IMR-90 (cell line): ENCODE data around the gene CDH13. TPM values are rescaled to one million over a fixed set of nuclear protein-coding genes. Genes with fewer than 3 reads are reported as not detected.
A peak's percentile ranks its signal among the peaks of the same experiment; 100 is the strongest.

Experiments used
- ATAC-seq: fragments of 200-7000 bp; cut with Tn5 transposase; 2 replicates; pipeline ENCODE4 v1.9.1; 2020; ENCODE audit warnings: low read depth, mild to moderate bottlenecking, moderate library complexity
- BruUV-seq: library from RNA; stranded (reverse); fragments of 400-500 nt; replicated peaks from 2 replicates; lab custom pipeline; 2021; lab: Mats Ljungman, UMichigan
- CTCF ChIA-PET: fragments of 300-600 bp; formaldehyde crosslinking; extraction: SDS; loops from one replicate; lab custom pipeline; 2021; ENCODE audit warnings: antibody characterized with exemption; lab: Yijun Ruan, JAX
- POLR2A ChIA-PET: fragments of 300-600 bp; sonication (Branson Sonifier 250); formaldehyde crosslinking; loops from one replicate; lab custom pipeline; 2022; ENCODE audit warnings: antibody characterized with exemption; ENCODE audit not compliant: unreplicated experiment; lab: Charles Lee
- DNase-seq: peaks from one replicate; pipeline ENCODE4 v3.0.0; 2013
- H2AFZ ChIP-seq: replicated peaks from 2 replicates; pipeline ENCODE3; 2013; ENCODE audit warnings: low read length, mild to moderate bottlenecking; ENCODE audit not compliant: poor library complexity
- H2AK5ac ChIP-seq: 2 replicates; pipeline ENCODE4 v1.6.1; 2013; ENCODE audit warnings: low read depth, low read length, inconsistent platforms
- H2AK9ac ChIP-seq: replicated peaks from 2 replicates; pipeline ENCODE3; 2013; ENCODE audit warnings: mild to moderate bottlenecking, low read depth, low read length, moderate library complexity; ENCODE audit not compliant: poor library complexity
- H2BK120ac ChIP-seq: 2 replicates; pipeline ENCODE4 v1.6.1; 2013; ENCODE audit warnings: low read depth, low read length, inconsistent platforms
- H2BK15ac ChIP-seq: 3 replicates; pipeline ENCODE4 v1.6.1; 2013; ENCODE audit warnings: low read depth, low read length, inconsistent platforms
- H2BK20ac ChIP-seq: 2 replicates; pipeline ENCODE4 v1.6.1; 2013; ENCODE audit warnings: low read depth, mild to moderate bottlenecking, inconsistent platforms, low read length, moderate library complexity
- H2BK5ac ChIP-seq: 2 replicates; pipeline ENCODE4 v1.6.1; 2013; ENCODE audit warnings: mild to moderate bottlenecking, low read depth, low read length, inconsistent platforms; ENCODE audit not compliant: poor library complexity, severe bottlenecking
- H3K14ac ChIP-seq: replicated peaks from 2 replicates; pipeline ENCODE4 v1.6.1; 2013; ENCODE audit warnings: low read depth, low read length, inconsistent platforms
- H3K18ac ChIP-seq: 2 replicates; pipeline ENCODE4 v1.6.1; 2013; ENCODE audit warnings: low read depth, low read length, control low read depth
- H3K23ac ChIP-seq: 2 replicates; pipeline ENCODE4 v1.6.1; 2013; ENCODE audit warnings: low read depth, low read length, inconsistent platforms
- H3K27ac ChIP-seq: 2 replicates; pipeline ENCODE4 v1.5.1; 2013; ENCODE audit warnings: mild to moderate bottlenecking, control low read depth, low read length; ENCODE audit not compliant: insufficient read depth
- H3K27me3 ChIP-seq: 2 replicates; pipeline ENCODE4 v1.6.1; 2013; ENCODE audit warnings: low read length; ENCODE audit not compliant: control insufficient read depth, insufficient read depth
- H3K36me3 ChIP-seq: 2 replicates; pipeline ENCODE4 v1.6.1; 2013; ENCODE audit warnings: low read length, mixed read lengths; ENCODE audit not compliant: control insufficient read depth, insufficient read depth
- H3K4ac ChIP-seq: 2 replicates; pipeline ENCODE4 v1.6.1; 2013; ENCODE audit warnings: low read depth, low read length, inconsistent platforms
- H3K4me1 ChIP-seq: 2 replicates; pipeline ENCODE4 v1.6.1; 2013; ENCODE audit warnings: low read length, mixed read lengths; ENCODE audit not compliant: control insufficient read depth, insufficient read depth
- H3K4me2 ChIP-seq: 2 replicates; pipeline ENCODE4 v1.6.1; 2013; ENCODE audit warnings: low read depth, mild to moderate bottlenecking, control low read depth, low read length, moderate library complexity
- H3K4me3 ChIP-seq: 2 replicates; pipeline ENCODE4 v1.5.1; 2013; ENCODE audit warnings: low read depth, mild to moderate bottlenecking, control low read depth, low read length, moderate library complexity; ENCODE audit not compliant: insufficient read depth
- H3K56ac ChIP-seq: 2 replicates; pipeline ENCODE4 v1.6.1; 2013; ENCODE audit warnings: low read length, inconsistent platforms; ENCODE audit not compliant: insufficient read depth; ENCODE audit errors: extremely low read depth
- H3K79me1 ChIP-seq, 2 experiments: 2 replicates each; pipeline ENCODE4 v1.6.1; 2013; ENCODE audit warnings: low read length in 2 of 2, inconsistent platforms in 1 of 2, low read depth in 1 of 2
- H3K9ac ChIP-seq: 2 replicates; pipeline ENCODE4 v1.6.1; 2013; ENCODE audit warnings: low read depth, low read length, control low read depth
- H3K9me1 ChIP-seq: 2 replicates; pipeline ENCODE4 v1.6.1; 2013; ENCODE audit warnings: low read length, inconsistent platforms; ENCODE audit not compliant: insufficient read depth
- H3K9me3 ChIP-seq: 2 replicates; pipeline ENCODE4 v1.6.1; 2013; ENCODE audit warnings: low read length; ENCODE audit not compliant: control insufficient read depth, insufficient read depth
- H4K20me1 ChIP-seq: 2 replicates; pipeline ENCODE4 v1.6.1; 2013; ENCODE audit warnings: low read length, inconsistent platforms; ENCODE audit not compliant: insufficient read depth
- H4K5ac ChIP-seq: 2 replicates; pipeline ENCODE4 v1.6.1; 2013; ENCODE audit warnings: mild to moderate bottlenecking, low read depth, low read length, control low read depth
- H4K8ac ChIP-seq, 2 experiments: 2 replicates each; pipeline ENCODE4 v1.6.1; 2013; ENCODE audit warnings: low read depth in 2 of 2, low read length in 2 of 2, control low read depth in 1 of 2, inconsistent platforms in 1 of 2
- H4K91ac ChIP-seq: 2 replicates; pipeline ENCODE4 v1.6.1; 2013; ENCODE audit warnings: low read depth, low read length, inconsistent platforms; ENCODE audit not compliant: insufficient read depth
- BHLHE40 ChIP-seq: fragments of 150-350 bp; IDR thresholded peaks from 2 replicates; pipeline ENCODE4 v1.6.1; 2016; ENCODE audit warnings: mild to moderate bottlenecking, low read depth, low read length
- CHD1 ChIP-seq: IDR thresholded peaks from 2 replicates; pipeline ENCODE4 v1.6.1; 2012; ENCODE audit warnings: low read depth, low read length, improper control_type of control experiment
- CTCF ChIP-seq: conservative IDR thresholded peaks from 2 replicates; pipeline ENCODE4 v1.5.1; 2012; ENCODE audit warnings: mild to moderate bottlenecking, low read depth, low read length, improper control_type of control experiment
- ELK1 ChIP-seq: fragments of 150-350 bp; IDR thresholded peaks from 2 replicates; pipeline ENCODE4 v1.6.1; 2016; ENCODE audit warnings: low read depth, mild to moderate bottlenecking, low read length, moderate library complexity, borderline replicate concordance
- FOS ChIP-seq: fragments of 150-350 bp; IDR thresholded peaks from 2 replicates; pipeline ENCODE4 v1.6.1; 2016; ENCODE audit warnings: low read depth, low read length
- MAFK ChIP-seq: IDR thresholded peaks from 2 replicates; pipeline ENCODE4 v1.6.1; 2012; ENCODE audit warnings: low read depth, low read length, improper control_type of control experiment
- MAZ ChIP-seq: IDR thresholded peaks from 2 replicates; pipeline ENCODE4 v1.6.1; 2012; ENCODE audit warnings: low read depth, mild to moderate bottlenecking, low read length, improper control_type of control experiment, moderate library complexity, borderline replicate concordance
- NFE2L2 ChIP-seq: fragments of 150-350 bp; IDR thresholded peaks from 2 replicates; pipeline ENCODE4 v1.6.1; 2016; ENCODE audit warnings: low read depth, mild to moderate bottlenecking, low read length
- POLR2A ChIP-seq: IDR thresholded peaks from 2 replicates; pipeline ENCODE4 v1.6.1; 2012; ENCODE audit warnings: mild to moderate bottlenecking, low read depth, low read length
- RCOR1 ChIP-seq: IDR thresholded peaks from 2 replicates; pipeline ENCODE4 v1.6.1; 2012; ENCODE audit warnings: mild to moderate bottlenecking, low read length, improper control_type of control experiment; ENCODE audit not compliant: insufficient replicate concordance
- SMC3 ChIP-seq: fragments of 150-350 bp; IDR thresholded peaks from 2 replicates; pipeline ENCODE4 v1.6.1; 2016; ENCODE audit warnings: low read depth, mild to moderate bottlenecking, antibody characterized with exemption, low read length, moderate library complexity
- USF2 ChIP-seq: fragments of 150-350 bp; IDR thresholded peaks from 2 replicates; pipeline ENCODE4 v1.6.1; 2017; ENCODE audit warnings: mild to moderate bottlenecking, antibody characterized with exemption, low read length, low read depth
- WGBS, 2 experiments: methylation state at CpG; one replicate each; pipeline versions ENCODE4 v1.1.5 to v1.1.7; 2013; ENCODE audit warnings: missing lambda C conversion rate in 2 of 2; ENCODE audit not compliant: insufficient read length in 1 of 2; ENCODE audit errors: extremely low coverage in 2 of 2; 5-methylcytosine and 5-hydroxymethylcytosine counted together
- dilution Hi-C: fragments of 300-500 bp; cut with HindIII; formaldehyde crosslinking; loops from one replicate; pipeline ENCODE4 v1.14.3; 2018; ENCODE audit warnings: low sequenced_read_pairs; ENCODE audit not compliant: unreplicated experiment
- in situ Hi-C: fragments of 300-500 bp; cut with MboI; formaldehyde crosslinking; loops from 3 replicates; pipeline ENCODE4 v1.14.3; 2019; ENCODE audit warnings: low sequenced_read_pairs, inconsistent platforms, mixed read lengths
- intact Hi-C: fragments of 100-400 bp; cut with micrococcal nuclease; formaldehyde crosslinking; loops from 2 replicates; pipeline ENCODE4 v1.10.0; 2022
- polyA plus RNA-seq, 3 experiments: library from polyadenylated mRNA; depleted of rRNA; stranded (reverse); fragments of >200 nt; gene quantifications; 2 replicates each; pipeline ENCODE4 v1.2.3, GENCODE V29; 2012; ENCODE audit warnings: low replicate concordance in 1 of 3
- total RNA-seq: library from RNA; depleted of rRNA; stranded (reverse); fragments of >200 nt; gene quantifications from 2 replicates; pipeline ENCODE4 v1.2.3, GENCODE V29; 2012

The CDH13 gene
- total and polyA plus RNA-seq, 2 of the 4 experiments (the other 2 are of a cell fraction), result 61.6 to 74.7 TPM

GRCh38 chr16:83118365-83118764 lies 491.6 kb downstream of the CDH13 start:
- TF ChIP-seq BHLHE40 (no peak), SMC3 (no peak), FOS (no peak), CHD1 (no peak), RCOR1 (no peak), ELK1 (no peak), NFE2L2 (no peak), POLR2A (no peak), USF2 (no peak), MAZ (no peak), MAFK (no peak), CTCF (no peak)
- Histone ChIP-seq H3K27ac (no peak overlapping the region), H2BK5ac (no peak overlapping the region), H4K8ac (no peak overlapping the region), H4K91ac (no peak overlapping the region), H3K56ac (no peak overlapping the region), H3K36me3 (no peaks in the 10 kb centered on the region), H3K9me1 (peaks cover 3% of the 10 kb centered on the region; the same call in 1 of the 2 replicates), H3K18ac (no peak overlapping the region), H3K4ac (no peak overlapping the region), H3K27me3 (no peaks in the 10 kb centered on the region), H3K14ac (no peak overlapping the region), H3K4me1 (peaks cover 4% of the 10 kb centered on the region), H2BK20ac (no peak overlapping the region), H3K79me1 (peaks cover 0 to 6% of the 10 kb centered on the region in 2 experiments; a peak in 1 of 4 replicates), H2AFZ (no peak overlapping the region), H3K23ac (no peak overlapping the region), H3K9me3 (no peaks in the 10 kb centered on the region), H2BK15ac (no peak overlapping the region), H3K4me3 (no peak overlapping the region), H4K20me1 (no peaks in the 10 kb centered on the region), H3K4me2 (no peak overlapping the region), H4K5ac (no peak overlapping the region), H3K9ac (no peak overlapping the region), H2BK120ac (no peak overlapping the region), H2AK5ac (no peak overlapping the region), H2AK9ac (no peak overlapping the region)
- ATAC-seq (peak; percentile 14; the same call in 1 of the 2 replicates), DNase-seq (peak; percentile 47)
- ChIA-PET CTCF (no interaction called here), POLR2A (no interaction called here)
- WGBS, 2 experiments, result 44% methylated on average over 2 of the region's 8 CpGs; no CpG with 5 or more reads in 1 of the 2 experiments
- dilution Hi-C loops (no loop called here), intact Hi-C loops (no loop called here), in situ Hi-C loops (no loop called here)
- no TSS peak for BruUV-seq
